ENCODE data around the gene COL4A4.

The COL4A4 gene

GRCh38 chr2:226956659-226957058, 207.3 kb downstream of the COL4A4 start:
- DNase-seq (ENCODE audit: extremely low read depth, insufficient read length) = no peak
- H3K27me3 ChIP-seq (replicated peaks; ENCODE audit: control insufficient read depth, insufficient read depth, low read length) = no peaks in the 10 kb centered on the region
- H3K4me3 ChIP-seq (replicated peaks; ENCODE audit: low read depth, low read length) = no peak overlapping the region
- TF ChIP-seq CTCF (IDR thresholded peaks at IDR 0.05; ENCODE audit: insufficient read depth, low read length, poor library complexity, severe bottlenecking) = no peak
- H3K36me3 ChIP-seq (ENCODE audit: control insufficient read depth, insufficient read depth, low read length) = no peaks in the 10 kb centered on the region

GRCh38 chr2:226953826-226954225, 210.2 kb downstream of the COL4A4 start:
- no peak for DNase-seq (ENCODE audit: extremely low read depth, insufficient read length)
- Histone ChIP-seq H3K36me3 (ENCODE audit: control insufficient read depth, insufficient read depth, low read length) (no peaks in the 10 kb centered on the region), H3K27me3 (replicated peaks; ENCODE audit: control insufficient read depth, insufficient read depth, low read length) (no peaks in the 10 kb centered on the region), H3K4me3 (replicated peaks; ENCODE audit: low read depth, low read length) (no peak overlapping the region)
- no peak for TF ChIP-seq CTCF (IDR thresholded peaks at IDR 0.05; ENCODE audit: insufficient read depth, low read length, poor library complexity, severe bottlenecking)

GRCh38 chr2:226953206-226953605, 210.8 kb downstream of the COL4A4 start:
- Histone ChIP-seq H3K27me3 (replicated peaks; ENCODE audit: control insufficient read depth, insufficient read depth, low read length) (no peaks in the 10 kb centered on the region), H3K4me3 (replicated peaks; ENCODE audit: low read depth, low read length) (no peak overlapping the region), H3K36me3 (ENCODE audit: control insufficient read depth, insufficient read depth, low read length) (no peaks in the 10 kb centered on the region)
- TF ChIP-seq CTCF (IDR thresholded peaks at IDR 0.05; ENCODE audit: insufficient read depth, low read length, poor library complexity, severe bottlenecking) = no peak
- no peak for DNase-seq (ENCODE audit: extremely low read depth, insufficient read length)
